ENCODE results near the gene RCSD1.

DNA sequence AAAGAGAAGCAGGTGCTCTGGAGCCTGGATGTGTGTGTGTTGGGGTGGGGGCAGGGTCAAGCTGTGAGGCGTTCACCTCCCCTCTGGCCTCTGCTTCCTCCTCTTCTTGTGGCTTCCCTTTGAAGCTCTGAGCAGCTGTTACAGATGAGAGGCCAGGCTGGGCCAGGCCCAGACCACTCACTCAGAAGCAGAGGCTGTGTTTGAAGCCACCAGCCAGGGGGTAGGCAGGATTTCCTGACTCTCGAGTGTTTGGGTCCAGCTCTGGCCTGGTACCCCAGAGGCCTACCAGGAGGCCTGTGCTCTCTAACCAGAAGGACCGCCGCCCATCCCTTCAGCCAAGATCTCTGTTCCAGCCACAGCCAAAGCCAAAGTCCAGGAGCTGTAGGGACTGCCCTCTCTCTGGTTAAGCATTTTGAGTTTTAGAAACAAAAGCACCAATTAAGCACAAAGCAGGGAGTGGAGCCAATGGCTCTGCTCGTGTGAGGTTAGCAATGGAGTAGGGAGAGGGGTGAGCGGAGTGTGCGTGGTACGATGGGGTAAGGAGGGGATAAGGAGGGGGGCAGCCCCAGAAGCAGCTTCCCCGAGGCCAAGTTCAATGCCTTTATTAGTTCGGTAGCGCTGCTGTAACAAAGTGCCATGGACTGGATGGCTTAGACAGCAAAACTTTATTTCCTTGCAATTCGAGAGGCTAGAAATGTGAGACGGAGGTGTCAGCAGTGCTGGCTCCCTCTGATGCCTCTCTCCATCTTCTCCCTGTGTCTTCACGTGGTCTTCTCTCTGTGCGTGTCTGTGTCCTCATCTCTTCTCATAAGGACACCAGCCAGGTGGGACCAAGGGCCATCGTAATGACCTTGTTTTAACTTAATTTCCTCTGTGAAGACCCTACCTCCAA lies 20.5 kb downstream of the RCSD1 start:
- no peak for TF ChIP-seq ZNF8 (CRISPR knock-in tag; IDR thresholded peaks at IDR 0.05)
- TF ChIP-seq, protein P1, sequence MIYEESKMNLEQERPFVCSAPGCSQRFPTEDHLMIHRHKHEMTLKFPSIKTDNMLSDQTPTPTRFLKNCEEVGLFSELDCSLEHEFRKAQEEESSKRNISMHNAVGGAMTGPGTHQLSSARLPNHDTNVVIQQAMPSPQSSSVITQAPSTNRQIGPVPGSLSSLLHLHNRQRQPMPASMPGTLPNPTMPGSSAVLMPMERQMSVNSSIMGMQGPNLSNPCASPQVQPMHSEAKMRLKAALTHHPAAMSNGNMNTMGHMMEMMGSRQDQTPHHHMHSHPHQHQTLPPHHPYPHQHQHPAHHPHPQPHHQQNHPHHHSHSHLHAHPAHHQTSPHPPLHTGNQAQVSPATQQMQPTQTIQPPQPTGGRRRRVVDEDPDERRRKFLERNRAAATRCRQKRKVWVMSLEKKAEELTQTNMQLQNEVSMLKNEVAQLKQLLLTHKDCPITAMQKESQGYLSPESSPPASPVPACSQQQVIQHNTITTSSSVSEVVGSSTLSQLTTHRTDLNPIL (CRISPR knock-in tag; IDR thresholded peaks at IDR 0.05; ENCODE audit: low read depth) = no peak
- TF ChIP-seq, protein P2, sequence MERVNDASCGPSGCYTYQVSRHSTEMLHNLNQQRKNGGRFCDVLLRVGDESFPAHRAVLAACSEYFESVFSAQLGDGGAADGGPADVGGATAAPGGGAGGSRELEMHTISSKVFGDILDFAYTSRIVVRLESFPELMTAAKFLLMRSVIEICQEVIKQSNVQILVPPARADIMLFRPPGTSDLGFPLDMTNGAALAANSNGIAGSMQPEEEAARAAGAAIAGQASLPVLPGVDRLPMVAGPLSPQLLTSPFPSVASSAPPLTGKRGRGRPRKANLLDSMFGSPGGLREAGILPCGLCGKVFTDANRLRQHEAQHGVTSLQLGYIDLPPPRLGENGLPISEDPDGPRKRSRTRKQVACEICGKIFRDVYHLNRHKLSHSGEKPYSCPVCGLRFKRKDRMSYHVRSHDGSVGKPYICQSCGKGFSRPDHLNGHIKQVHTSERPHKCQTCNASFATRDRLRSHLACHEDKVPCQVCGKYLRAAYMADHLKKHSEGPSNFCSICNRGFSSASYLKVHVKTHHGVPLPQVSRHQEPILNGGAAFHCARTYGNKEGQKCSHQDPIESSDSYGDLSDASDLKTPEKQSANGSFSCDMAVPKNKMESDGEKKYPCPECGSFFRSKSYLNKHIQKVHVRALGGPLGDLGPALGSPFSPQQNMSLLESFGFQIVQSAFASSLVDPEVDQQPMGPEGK (CRISPR knock-in tag; IDR thresholded peaks at IDR 0.05; ENCODE audit: borderline replicate concordance) = no peak
- TF ChIP-seq, protein P3, sequence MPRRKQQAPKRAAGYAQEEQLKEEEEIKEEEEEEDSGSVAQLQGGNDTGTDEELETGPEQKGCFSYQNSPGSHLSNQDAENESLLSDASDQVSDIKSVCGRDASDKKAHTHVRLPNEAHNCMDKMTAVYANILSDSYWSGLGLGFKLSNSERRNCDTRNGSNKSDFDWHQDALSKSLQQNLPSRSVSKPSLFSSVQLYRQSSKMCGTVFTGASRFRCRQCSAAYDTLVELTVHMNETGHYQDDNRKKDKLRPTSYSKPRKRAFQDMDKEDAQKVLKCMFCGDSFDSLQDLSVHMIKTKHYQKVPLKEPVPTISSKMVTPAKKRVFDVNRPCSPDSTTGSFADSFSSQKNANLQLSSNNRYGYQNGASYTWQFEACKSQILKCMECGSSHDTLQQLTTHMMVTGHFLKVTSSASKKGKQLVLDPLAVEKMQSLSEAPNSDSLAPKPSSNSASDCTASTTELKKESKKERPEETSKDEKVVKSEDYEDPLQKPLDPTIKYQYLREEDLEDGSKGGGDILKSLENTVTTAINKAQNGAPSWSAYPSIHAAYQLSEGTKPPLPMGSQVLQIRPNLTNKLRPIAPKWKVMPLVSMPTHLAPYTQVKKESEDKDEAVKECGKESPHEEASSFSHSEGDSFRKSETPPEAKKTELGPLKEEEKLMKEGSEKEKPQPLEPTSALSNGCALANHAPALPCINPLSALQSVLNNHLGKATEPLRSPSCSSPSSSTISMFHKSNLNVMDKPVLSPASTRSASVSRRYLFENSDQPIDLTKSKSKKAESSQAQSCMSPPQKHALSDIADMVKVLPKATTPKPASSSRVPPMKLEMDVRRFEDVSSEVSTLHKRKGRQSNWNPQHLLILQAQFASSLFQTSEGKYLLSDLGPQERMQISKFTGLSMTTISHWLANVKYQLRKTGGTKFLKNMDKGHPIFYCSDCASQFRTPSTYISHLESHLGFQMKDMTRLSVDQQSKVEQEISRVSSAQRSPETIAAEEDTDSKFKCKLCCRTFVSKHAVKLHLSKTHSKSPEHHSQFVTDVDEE (CRISPR knock-in tag; IDR thresholded peaks at IDR 0.05) = no peak

Measured in SK-N-SH treated with all-trans-retinoic acid at 6 μM for 48 hours (cell line).